GM12874 (cell line): ENCODE data around the gene ZNF300.

Experiments used
- CTCF ChIP-seq: IDR thresholded peaks from 2 replicates; pipeline ENCODE4 v1.5.1; 2011; ENCODE audit warnings: low read depth, mild to moderate bottlenecking, control low read depth, low read length, moderate library complexity; ENCODE audit not compliant: insufficient read depth

The ZNF300 gene

GRCh38 chr5:150912312-150912814, 7.6 kb upstream of the ZNF300 start:
- TF ChIP-seq CTCF: no peak

DNA sequence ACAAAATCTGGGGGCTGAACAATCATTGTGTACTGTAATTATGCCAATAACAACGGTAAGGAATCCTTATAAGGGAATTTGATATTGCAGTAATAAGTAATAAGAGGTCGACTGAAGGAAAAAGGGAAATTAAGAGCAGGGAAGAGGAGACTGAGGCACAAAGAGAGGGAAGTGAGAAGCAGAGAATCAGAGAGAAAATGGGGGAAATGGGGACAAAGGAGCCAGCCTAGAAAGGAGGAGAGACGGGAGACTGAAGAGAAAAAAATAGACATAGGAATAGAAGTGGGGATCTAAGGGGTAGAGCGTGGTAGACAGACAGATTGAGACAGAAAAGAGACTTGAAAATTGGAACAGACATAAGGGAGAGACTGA, 518 bp upstream of the ZNF300 start:
- TF ChIP-seq CTCF: no peak

DNA sequence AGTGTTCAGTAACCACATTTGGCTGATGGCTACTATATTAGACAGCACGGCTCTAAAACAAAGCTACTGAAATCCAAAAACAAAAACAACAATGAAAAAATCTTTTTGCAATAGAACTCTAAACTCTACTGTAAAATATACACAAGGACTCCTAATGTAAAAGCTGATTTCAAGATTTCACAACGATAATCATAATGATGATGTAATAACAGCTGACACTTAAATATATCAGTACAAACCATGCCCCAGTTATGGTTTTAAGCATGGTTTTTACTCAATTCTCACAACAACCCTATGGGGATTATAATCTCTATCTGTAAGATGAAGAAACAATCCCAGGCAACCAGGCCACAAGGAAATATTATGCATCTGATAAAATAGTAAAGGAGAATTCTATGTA, 3.3 kb downstream of the ZNF300 start:
- no peak for TF ChIP-seq CTCF

DNA sequence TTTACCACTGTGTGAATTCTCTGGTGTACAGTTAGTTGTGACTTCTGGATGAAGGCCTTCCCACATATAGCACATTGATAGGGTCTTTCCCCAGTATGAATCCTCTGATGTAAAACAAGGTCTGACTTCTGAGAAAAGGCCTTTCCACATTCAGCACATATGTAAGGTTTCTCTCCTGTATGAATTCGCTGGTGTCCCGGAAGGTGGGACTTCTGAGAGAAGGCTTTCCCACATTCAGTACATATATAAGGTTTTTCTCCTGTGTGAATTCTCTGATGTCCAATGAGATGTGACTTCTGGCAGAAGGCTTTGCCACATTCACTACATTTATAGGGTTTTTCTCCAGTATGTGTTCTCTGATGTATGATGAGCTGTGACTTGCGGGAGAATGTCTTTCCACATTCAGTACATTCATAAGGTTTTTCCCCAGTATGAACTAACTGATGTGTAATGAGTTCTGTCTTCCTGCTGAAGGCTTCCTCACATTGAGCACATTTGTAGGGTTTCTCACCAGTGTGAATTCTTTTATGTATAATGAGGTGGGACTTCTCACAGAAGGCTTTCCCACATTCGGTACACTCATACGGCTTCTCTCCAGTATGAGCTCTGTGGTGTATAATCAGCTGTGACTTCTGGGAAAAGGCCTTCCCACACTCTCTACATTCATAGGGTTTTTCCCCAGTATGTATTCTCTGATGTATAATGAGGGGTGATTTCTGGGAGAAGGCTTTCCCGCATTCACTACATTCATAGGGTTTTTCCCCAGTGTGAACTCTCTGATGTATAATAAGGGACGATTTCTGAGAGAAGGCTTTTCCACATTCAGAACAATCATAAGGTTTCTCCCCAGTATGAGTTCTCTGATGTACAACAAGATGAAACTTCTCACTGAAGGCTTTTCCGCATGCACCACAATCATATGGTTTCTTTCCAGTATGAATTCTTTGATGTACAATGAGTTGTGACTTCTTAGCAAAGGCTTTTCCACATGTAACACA, 9.1 kb downstream of the ZNF300 start:
- TF ChIP-seq CTCF: no peak

- TF ChIP-seq CTCF: no peak
Measured at GRCh38 chr5:150879358-150879757, 25.4 kb downstream of the ZNF300 start.

GRCh38 chr5:150862070-150862469, 42.7 kb downstream of the ZNF300 start:
- TF ChIP-seq CTCF: no peak

- no peak for TF ChIP-seq CTCF
Measured at GRCh38 chr5:150860246-150860821, 44.4 kb downstream of the ZNF300 start.
